C1 segment of cervical spinal cord (tissue), 14 donors: ENCODE data around the gene HMCES.
"Not testable (repeated sequence)": the region's sequence is repeated elsewhere in the genome, so short reads cannot be mapped to it uniquely, and the experiment has no call there.

Source experiments
- DNase-seq, 14 donors: peaks; one replicate each; lab custom pipeline; 2025; lab: John Stamatoyannopoulos, UW

HMCES gene

DNA sequence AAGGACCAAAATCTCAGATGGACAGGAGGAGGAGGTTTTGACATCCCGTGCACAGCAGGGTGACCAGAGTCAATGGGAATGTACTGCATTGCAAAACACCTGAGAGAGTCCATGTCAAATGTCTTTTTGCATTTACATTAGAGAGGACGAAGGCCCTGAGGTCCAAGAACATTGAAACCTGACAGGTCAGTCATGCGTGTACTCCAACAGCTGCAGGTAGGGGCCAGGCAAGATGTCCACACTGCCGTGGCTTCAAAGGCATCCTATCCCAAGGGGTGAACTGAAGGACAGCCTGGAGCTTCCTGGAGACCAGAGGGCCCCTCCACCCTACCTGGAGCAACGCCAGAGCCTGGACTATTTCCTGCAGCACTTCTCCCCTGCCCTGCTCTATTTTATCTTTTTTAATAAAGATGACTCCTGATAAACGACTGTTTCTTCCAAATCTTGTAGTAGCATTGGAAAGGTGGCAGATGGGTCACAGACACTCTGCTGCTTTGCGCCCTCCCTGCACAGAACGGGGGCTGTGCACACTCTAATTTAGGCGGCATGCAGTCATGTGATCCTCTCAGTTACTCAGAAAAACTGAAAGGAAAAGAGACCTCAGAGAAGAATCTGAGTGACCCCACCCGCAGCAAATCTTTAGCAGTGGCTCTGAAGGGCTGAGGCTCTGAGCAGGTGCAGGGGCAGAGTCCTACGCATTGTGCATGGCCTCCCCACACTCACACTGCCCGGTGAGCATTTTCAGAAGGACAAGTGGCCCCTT, 68.2 kb downstream of the HMCES start:
- DNase-seq = peak in 1 of 14 donors; percentile 27

DNA sequence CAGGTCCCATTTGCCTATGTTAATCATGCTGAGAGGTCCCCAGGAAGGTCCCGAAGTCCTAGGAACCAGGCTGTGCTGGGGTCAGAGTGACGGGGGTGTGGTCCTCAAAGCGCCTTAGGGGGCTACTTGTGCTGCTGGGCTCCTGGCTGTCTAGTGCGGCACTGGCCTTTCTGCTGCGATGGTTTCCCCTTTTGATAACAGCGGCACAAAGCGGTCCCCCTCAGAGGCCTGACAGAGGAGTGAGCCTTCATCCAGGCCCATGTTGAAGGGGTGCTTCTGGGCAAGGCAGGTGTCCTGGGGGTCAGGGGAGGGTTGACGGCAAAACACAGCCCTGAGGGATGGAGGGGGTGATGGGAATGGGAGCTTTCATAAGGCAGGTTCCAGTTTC, 68.8 kb downstream of the HMCES start:
- no peak for DNase-seq

DNA sequence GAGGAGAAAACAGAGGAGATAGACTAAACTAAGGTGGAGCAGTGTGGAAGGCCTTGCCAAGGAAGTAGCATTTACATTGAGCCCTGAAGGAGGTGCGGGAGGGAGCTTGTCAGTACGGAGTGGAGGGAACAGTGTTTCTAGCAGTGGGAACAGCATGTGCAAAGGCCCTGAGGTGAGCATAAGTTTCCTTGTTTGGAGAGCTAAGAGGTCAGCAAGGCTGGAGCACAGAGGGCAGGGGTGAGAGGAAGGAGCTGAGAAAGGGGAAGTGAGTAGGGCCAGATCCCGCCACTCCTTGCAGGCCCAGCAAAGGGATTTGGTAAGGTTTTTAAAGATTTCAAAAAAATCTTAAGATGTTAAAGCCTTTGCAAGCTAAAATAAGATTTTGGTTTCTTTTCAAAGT, 70.1 kb downstream of the HMCES start:
- DNase-seq = no peak

DNA sequence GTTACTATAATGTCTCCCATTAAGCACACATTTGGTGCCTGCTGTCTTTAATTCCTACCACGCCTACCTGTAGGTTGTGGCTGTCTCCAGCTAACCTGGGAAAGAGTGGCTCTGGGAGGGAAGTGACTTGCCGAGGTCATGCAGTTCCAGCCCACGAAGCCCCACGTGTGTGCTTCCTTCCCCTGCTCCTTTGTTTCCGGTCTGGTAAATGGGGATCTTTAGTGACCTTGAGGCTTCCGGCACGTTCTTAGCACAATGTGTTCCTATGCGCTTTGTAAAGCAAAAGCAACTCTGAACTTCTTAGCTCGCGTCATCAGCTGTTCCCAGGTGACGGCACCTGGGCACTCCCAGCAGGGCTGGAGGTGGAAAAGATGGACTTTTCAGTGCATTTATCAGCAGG, 70.5 kb downstream of the HMCES start:
- DNase-seq = not testable (repeated sequence)

DNA sequence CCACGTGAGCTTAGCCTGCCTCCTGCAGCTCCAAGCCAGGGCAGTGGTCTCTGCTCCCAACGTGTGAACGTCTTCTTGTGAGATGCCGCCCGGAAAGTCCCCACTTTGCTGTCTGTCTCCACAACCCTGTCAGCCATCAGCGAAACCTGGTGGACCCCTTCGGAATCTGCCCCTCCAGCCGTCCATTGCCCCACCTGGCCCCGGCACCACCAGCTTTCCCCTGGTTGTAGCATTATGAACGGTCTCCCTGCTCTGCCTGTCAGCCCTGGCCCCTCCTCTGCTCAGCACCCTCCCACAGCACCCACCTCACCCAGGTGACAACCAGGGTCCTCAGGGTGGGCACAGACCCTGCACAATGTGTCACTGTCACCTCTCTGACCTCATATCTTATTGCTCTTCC, 71.1 kb downstream of the HMCES start:
- DNase-seq = no peak

DNA sequence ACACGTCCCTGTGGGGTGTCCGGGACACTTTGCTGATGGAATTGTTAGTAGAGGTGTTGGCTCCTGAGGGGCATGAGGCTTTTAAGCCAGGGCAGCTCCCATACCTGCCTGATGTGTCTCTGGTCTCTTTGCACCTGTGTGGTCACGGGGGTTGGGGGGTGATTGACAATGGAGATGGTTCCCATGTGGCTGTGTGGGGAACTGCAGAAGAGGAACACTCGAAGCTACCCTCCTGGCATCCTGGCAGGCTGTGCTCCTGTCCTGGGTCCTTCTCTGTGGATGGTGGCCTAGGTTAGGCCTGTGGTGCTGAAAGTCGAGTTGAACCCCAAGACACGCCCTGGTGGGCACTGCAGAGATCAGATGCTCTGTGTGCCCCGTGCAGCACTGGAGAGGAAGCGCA, 73.4 kb downstream of the HMCES start:
- DNase-seq = no peak

DNA sequence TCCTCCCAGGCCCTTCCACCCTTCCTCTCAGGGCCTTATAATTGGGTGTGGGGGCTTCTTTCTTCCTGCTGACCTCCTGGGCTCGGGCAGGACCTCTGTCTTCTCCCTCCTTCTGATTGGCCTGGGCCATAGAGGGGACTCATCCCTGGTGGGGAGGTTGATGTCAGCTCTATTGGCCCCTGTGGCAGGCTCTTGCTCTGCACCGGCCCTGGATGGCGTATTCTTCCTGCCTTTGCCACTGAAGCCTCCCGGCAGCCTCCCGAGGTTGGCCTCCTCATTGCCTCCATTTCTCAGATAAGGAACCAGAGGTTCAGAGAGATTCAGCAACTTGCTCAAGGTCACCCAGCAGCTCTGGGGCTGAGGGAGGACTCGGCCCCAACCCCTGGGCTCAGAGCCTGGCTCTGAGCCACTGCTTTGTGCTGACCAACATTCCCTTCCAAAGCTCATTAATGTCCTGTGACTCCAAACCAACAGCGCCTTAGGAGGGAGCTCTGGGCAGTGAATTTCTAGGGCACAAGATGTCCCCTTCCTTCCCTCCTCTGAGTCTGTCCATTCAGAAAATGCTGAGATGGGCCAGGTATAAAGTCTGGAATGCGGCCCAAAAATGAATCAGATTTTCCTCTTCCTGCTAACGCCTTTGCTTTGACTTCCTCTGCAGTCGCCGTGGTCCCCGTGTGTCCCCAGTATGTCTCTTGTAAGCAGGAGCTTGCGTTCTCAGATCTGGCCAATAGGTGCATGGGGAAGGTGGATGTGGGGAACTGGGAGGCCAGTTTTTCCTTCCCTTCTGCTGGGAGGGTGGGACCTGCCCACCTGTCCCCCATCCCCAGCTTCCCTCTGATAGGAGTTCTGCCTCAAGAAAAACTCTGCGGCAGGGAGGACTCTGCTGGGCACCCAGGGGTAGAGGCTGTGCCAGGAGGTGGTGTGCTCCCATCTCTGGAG, 74.2 kb downstream of the HMCES start:
- DNase-seq = no peak

DNA sequence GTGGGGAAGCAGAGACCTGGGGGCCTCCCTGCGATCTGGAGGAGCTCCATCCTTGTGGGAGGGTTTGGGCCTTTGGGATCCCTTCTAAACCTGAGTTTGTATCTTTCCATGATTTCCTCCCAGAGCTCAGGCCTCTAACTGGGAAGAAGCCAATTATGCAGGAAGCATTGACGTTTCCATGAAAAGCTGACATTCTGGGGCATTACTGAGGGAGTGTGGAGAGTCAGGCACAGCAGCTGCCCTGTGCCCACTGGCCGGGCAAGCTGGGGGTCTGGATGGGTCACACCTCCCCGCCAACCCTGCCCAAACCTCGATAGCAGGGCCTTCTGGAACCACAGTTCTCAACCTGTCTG, 74.9 kb downstream of the HMCES start:
- no peak for DNase-seq
